Astrocyte of the spinal cord (primary cell): Measurements from ENCODE around the gene EHBP1L1.

Source experiments
- DNase-seq: peaks from one replicate; pipeline ENCODE4 v3.0.0; 2011; ENCODE audit warnings: low read depth, low spot score
- H3K4me3 ChIP-seq: 2 replicates; pipeline ENCODE4 v1.5.1; 2011; ENCODE audit warnings: low read depth, mild to moderate bottlenecking, low read length, moderate library complexity
- CTCF ChIP-seq: IDR thresholded peaks from 2 replicates; pipeline ENCODE4 v1.5.1; 2012; ENCODE audit warnings: low read depth, mild to moderate bottlenecking, low read length, inconsistent platforms
- in situ Hi-C: cut with HindIII; loops from 2 replicates; pipeline ENCODE4 v1.10.0; 2017; ENCODE audit warnings: low sequenced_read_pairs

EHBP1L1 gene

GRCh38 chr11:65625628-65626342 is 49.9 kb downstream of the EHBP1L1 start:
- in situ Hi-C loops = no loop called here
- no peak overlapping the region for H3K4me3 ChIP-seq
- DNase-seq = no peak
- peak; percentile 62 for TF ChIP-seq CTCF

GRCh38 chr11:65627202-65627601 is 51.3 kb downstream of the EHBP1L1 start:
- no peak for TF ChIP-seq CTCF
- in situ Hi-C loops = no loop called here
- no peak overlapping the region for H3K4me3 ChIP-seq
- no peak for DNase-seq

GRCh38 chr11:65629579-65629978 is 53.7 kb downstream of the EHBP1L1 start:
- no peak overlapping the region for H3K4me3 ChIP-seq
- no peak for DNase-seq
- in situ Hi-C loops = no loop called here
- no peak for TF ChIP-seq CTCF

GRCh38 chr11:65630215-65630614 is 54.4 kb downstream of the EHBP1L1 start:
- no peak overlapping the region for H3K4me3 ChIP-seq
- no peak for TF ChIP-seq CTCF
- no peak for DNase-seq
- in situ Hi-C loops = no loop called here

GRCh38 chr11:65633390-65634108 is 57.7 kb downstream of the EHBP1L1 start:
- DNase-seq = no peak
- TF ChIP-seq CTCF = no peak
- no peak overlapping the region for H3K4me3 ChIP-seq
- in situ Hi-C loops = no loop called here

GRCh38 chr11:65634109-65634436 is 58.2 kb downstream of the EHBP1L1 start:
- in situ Hi-C loops = no loop called here
- no peak for DNase-seq

More at GRCh38 chr11:65634109-65634436, 58.2 kb downstream of the EHBP1L1 start:
- TF ChIP-seq CTCF = no peak
- no peak overlapping the region for H3K4me3 ChIP-seq
